Breast epithelium (tissue), 4 donors: ENCODE measurements around the gene CLTC. TPM values are rescaled to one million over a fixed set of nuclear protein-coding genes. Genes with fewer than 3 reads are reported as not detected.

Experiments used
- DNase-seq, 2 donors: peaks; one replicate each; pipeline ENCODE4 v3.0.0-alpha.2; 2019; ENCODE audit warnings: low spot score in 2 of 2
- H3K27ac ChIP-seq, 2 donors: fragments of 200-600 bp; sonication (generic) in 1 of 2; one replicate each; pipeline ENCODE4 v1.5.1; 2016 to 2019; ENCODE audit warnings: mild to moderate bottlenecking in 1 of 2
- H3K27me3 ChIP-seq, 2 donors: fragments of 200-600 bp; sonication (generic) in 1 of 2; one replicate each; pipeline versions ENCODE4 v1.5.1 to v1.6.0; 2017 to 2019; ENCODE audit warnings: control low read depth in 1 of 2, mild to moderate bottlenecking in 1 of 2
- H3K36me3 ChIP-seq: fragments of 200-600 bp; one replicate; pipeline ENCODE4 v1.5.1; 2019
- H3K4me1 ChIP-seq, 2 donors: fragments of 200-600 bp; sonication (generic); one replicate each; pipeline ENCODE4 v1.5.1; 2016 to 2019; ENCODE audit warnings: control low read depth in 1 of 2
- H3K4me3 ChIP-seq, 3 donors: fragments of 200-600 bp; sonication (generic); 1 replicate in 2 of 3; 2 replicates in 1 of 3; pipeline ENCODE4 v1.5.1; 2016 to 2019; ENCODE audit warnings: mild to moderate bottlenecking in 3 of 3, moderate library complexity in 2 of 3
- H3K9me3 ChIP-seq, 2 donors: fragments of 200-600 bp; sonication (generic) in 1 of 2; one replicate each; pipeline ENCODE4 v1.5.1; 2016 to 2019; ENCODE audit warnings: control low read depth in 1 of 2
- POLR2A ChIP-seq: fragments of 450-650 bp; IDR thresholded peaks from one replicate; pipeline ENCODE4 v1.6.1; 2016; ENCODE audit warnings: antibody characterized with exemption, mild to moderate bottlenecking, moderate library complexity
- POLR2AphosphoS5 ChIP-seq, 3 donors: sonication (generic); formaldehyde crosslinking; IDR thresholded peaks; one replicate each; pipeline ENCODE4 v1.6.1; 2017; ENCODE audit warnings: antibody characterized with exemption in 3 of 3
- intact Hi-C: fragments of 100-400 bp; cut with DNase I; formaldehyde crosslinking; loops from one replicate; pipeline ENCODE4 v1.15.1; 2023; ENCODE audit warnings: low total_unique reads
- total RNA-seq, 3 donors: library from RNA; depleted of rRNA; stranded (reverse); fragments of >200 nt; gene quantifications; one replicate each; pipeline ENCODE4 v1.1.0, GENCODE V29; 2016
- TF ChIP-seq, protein P1 (sequence below), 3 donors: fragments of 450-650 bp; IDR thresholded peaks; one replicate each; pipeline ENCODE4 v1.5.1; 2016 to 2017; ENCODE audit warnings: antibody characterized with exemption in 3 of 3, mild to moderate bottlenecking in 3 of 3, moderate library complexity in 3 of 3

Gene CLTC
- total RNA-seq, 3 donors from 2014 or later = 199 to 231 (median 213) TPM

DNA sequence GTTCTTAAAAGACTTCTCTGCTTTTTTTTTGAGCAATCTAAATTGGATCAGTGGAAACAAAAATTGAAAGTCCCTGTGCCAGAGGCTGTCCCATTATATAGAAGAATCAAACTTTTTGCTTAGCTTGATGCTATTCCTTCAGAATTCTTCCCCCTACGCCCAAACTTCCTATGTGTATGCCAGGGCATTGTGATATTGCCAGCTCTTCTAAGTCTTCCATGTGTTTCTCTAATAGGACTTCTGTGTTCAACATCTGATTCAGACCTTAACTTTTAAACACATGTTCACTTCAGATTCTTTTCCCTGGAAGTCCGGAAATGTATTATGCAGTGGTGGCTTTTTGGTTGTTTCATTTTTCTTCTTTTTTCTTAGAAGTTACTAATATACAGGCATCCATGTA, 68.8 kb downstream of the CLTC start:
- no peak for DNase-seq
- intact Hi-C loops = no loop called here
- peaks cover 8% of the 10 kb centered on the region for H3K36me3 ChIP-seq
- TF ChIP-seq POLR2A (no peak), POLR2AphosphoS5 (IDR thresholded peaks at IDR 0.05) (no peak)
- TF ChIP-seq, protein P1, sequence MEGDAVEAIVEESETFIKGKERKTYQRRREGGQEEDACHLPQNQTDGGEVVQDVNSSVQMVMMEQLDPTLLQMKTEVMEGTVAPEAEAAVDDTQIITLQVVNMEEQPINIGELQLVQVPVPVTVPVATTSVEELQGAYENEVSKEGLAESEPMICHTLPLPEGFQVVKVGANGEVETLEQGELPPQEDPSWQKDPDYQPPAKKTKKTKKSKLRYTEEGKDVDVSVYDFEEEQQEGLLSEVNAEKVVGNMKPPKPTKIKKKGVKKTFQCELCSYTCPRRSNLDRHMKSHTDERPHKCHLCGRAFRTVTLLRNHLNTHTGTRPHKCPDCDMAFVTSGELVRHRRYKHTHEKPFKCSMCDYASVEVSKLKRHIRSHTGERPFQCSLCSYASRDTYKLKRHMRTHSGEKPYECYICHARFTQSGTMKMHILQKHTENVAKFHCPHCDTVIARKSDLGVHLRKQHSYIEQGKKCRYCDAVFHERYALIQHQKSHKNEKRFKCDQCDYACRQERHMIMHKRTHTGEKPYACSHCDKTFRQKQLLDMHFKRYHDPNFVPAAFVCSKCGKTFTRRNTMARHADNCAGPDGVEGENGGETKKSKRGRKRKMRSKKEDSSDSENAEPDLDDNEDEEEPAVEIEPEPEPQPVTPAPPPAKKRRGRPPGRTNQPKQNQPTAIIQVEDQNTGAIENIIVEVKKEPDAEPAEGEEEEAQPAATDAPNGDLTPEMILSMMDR (IDR thresholded peaks at IDR 0.05) = no peak
- no peak overlapping the region for H3K4me3 ChIP-seq
- H3K27me3 ChIP-seq = no peaks in the 10 kb centered on the region
- H3K4me1 ChIP-seq = no peaks in the 10 kb centered on the region
- no peak overlapping the region for H3K27ac ChIP-seq
- no peaks in the 10 kb centered on the region for H3K9me3 ChIP-seq

DNA sequence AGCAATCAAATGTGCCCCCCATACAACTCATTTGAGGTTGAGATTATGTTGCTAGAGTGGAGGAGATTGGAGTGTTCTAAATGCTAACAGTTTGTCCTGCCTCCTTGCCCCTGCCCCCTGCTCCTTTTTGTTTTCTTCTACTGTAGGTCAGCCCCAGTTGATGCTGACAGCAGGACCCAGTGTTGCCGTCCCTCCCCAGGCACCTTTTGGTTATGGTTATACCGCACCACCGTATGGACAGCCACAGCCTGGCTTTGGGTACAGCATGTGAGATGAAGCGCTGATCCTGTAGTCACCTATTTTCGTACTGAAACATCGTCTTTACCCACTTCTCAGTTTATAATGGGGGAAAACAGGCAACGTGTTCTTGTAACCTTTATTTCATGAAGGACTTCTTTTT, 73.9 kb downstream of the CLTC start:
- no peaks in the 10 kb centered on the region for H3K36me3 ChIP-seq
- no peaks in the 10 kb centered on the region for H3K27me3 ChIP-seq
- no peaks in the 10 kb centered on the region for H3K9me3 ChIP-seq
- DNase-seq = no peak
- no peak for TF ChIP-seq POLR2A
- TF ChIP-seq, protein P1 (IDR thresholded peaks at IDR 0.05) = no peak
- no peak for TF ChIP-seq POLR2AphosphoS5 (IDR thresholded peaks at IDR 0.05)
- H3K4me3 ChIP-seq = no peak overlapping the region
- no peak overlapping the region for H3K27ac ChIP-seq
- intact Hi-C loops = no loop called here
- no peaks in the 10 kb centered on the region for H3K4me1 ChIP-seq

DNA sequence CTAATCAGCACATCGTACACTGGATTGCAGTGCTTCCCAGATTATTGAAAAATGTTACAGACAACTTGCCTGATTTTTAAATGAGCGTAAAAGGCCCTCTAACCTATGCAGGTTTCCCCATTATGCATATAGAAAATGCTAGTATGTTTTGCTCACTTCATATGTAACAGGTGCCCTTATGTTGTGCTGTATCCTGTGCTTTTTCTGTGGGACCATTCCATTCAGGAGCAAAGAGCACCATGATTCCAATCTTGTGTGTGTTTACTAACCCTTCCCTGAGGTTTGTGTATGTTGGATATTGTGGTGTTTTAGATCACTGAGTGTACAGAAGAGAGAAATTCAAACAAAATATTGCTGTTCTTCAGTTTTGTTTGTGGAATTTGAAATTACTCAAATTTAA, 74.6 kb downstream of the CLTC start:
- TF ChIP-seq POLR2A = no peak
- TF ChIP-seq, protein P1 (IDR thresholded peaks at IDR 0.05) = no peak
- Histone ChIP-seq H3K27me3 (no peaks in the 10 kb centered on the region), H3K36me3 (no peaks in the 10 kb centered on the region), H3K4me1 (no peaks in the 10 kb centered on the region), H3K9me3 (no peaks in the 10 kb centered on the region), H3K4me3 (no peak overlapping the region), H3K27ac (no peak overlapping the region)
- intact Hi-C loops = no loop called here
- no peak for DNase-seq

DNA sequence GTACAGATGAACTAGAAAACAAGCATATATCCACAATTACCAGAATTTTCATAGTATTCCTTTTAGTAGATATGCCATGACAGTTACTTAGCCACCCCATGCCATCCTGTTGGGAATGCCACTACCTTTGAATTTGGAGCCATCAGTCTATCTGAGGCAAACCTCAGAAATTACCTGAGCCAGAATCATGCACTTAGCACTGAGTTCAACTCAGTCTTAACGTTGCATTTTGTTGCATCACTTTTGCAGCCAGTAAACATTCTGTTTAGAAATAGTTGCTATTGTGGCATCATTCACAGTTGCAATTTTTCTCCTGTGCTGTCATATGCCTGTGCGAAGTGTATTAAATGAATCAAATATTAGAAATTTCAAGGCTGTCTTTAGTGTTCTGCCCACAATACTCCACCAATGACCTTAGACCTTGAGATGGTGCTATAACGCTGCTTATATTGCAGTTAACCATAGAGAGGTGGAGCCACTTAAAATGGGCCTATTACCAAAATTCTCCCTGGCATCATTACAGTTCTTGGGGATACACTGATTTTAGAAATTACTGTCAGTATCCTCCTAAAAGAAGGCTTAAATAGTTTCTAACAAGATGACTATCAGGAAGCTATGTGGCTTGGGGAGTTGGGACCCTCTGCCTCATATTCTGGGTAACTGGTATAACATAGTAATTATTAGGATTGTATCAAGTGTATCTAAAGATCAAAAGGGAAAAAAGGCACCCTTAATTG, 76.4 kb downstream of the CLTC start:
- Histone ChIP-seq H3K36me3 (no peaks in the 10 kb centered on the region), H3K27me3 (no peaks in the 10 kb centered on the region), H3K9me3 (no peaks in the 10 kb centered on the region), H3K4me3 (no peak overlapping the region), H3K27ac (no peak overlapping the region), H3K4me1 (no peaks in the 10 kb centered on the region)
- TF ChIP-seq, protein P1 (IDR thresholded peaks at IDR 0.05) = no peak
- TF ChIP-seq POLR2A (no peak), POLR2AphosphoS5 (IDR thresholded peaks at IDR 0.05) (no peak)
- intact Hi-C loops = no loop called here
- DNase-seq = no peak

DNA sequence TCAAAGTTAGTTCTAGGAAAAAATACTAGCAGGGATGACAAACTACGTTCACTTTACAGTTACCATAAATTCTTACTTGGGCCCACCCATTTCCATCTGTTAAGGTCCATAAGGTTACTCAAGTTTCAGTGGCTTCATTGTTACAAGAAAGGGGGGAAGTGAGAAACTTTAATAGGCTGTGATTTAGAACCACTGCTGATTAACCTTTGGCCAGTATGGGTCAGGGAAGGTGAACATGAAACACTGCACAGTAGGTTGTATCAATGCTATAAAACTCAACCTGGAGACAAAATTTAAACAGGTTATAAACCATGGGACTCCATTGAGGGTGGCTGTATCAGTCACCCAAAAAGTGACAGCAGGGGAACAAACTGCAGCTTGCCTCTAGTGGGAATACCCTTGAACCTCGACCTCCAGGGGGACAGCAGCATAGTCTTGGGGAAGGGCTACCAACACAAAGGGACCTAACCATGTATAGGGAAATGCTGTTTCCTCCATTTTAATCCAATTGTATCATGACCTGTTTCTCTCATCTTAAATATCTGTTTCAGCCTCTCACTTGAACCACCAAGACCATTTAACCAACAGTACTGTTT, 77.1 kb downstream of the CLTC start:
- intact Hi-C loops = no loop called here
- no peaks in the 10 kb centered on the region for H3K27me3 ChIP-seq
- no peak for TF ChIP-seq POLR2A
- TF ChIP-seq POLR2AphosphoS5 (IDR thresholded peaks at IDR 0.05) = no peak
- TF ChIP-seq, protein P1 (IDR thresholded peaks at IDR 0.05) = no peak
- no peaks in the 10 kb centered on the region for H3K4me1 ChIP-seq
- no peaks in the 10 kb centered on the region for H3K9me3 ChIP-seq
- no peak overlapping the region for H3K27ac ChIP-seq
- DNase-seq = no peak
- no peaks in the 10 kb centered on the region for H3K36me3 ChIP-seq
- H3K4me3 ChIP-seq = no peak overlapping the region
